ENCODE measurements around the gene FARSB. TPM values are rescaled to one million over a fixed set of nuclear protein-coding genes. Genes with fewer than 3 reads are reported as not detected.

FARSB gene
- total RNA-seq, 1 donor from 2014 or later: 25.0 TPM

DNA sequence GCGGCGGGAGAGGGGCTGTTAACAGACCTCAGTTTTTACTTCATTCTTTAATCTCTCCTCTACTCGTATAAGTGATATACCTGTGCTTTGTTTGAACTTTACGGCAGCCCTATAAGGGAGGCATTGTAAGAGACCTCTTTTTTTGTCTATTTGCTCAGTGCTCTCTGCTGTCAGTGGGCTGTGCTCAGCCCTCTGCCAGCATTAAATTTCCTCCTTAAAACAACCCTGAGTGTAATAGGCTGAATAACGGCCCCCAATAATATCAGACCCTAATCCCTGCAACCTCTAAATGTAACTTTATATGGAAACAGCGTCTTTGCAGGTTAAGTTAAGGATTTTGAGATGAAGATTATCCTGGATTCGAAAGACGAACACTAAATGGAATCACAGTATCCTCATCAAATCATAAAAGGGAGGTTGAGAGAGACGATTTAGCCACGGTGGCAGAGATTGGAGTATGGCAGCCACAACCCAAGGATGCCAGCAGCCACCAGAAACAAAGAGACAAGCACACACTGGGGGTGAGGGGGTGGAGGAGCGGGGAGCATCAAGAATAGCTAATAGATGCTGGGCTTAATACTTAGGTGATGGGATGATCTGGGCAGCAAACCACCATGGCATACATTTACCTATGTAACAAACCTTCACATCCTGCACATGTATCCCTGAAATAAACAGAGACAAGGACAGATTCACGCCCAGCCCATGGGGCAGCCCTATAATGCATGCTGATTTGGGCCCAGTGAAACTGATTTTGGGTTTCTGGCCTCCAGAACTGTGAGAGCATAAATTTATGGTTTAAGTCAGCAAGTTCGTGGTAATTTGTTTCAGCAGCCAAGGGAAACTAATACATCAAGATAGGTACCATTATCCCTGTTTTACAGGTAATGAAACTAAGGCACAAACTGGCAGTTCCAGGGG, 894 bp upstream of the FARSB start:
- Histone ChIP-seq H3K27ac (no peak overlapping the region), H3F3A (ENCODE audit: low read depth) (peaks cover 5% of the 10 kb centered on the region), H4K20me1 (ENCODE audit: low read depth) (peaks cover 10% of the 10 kb centered on the region), H3K4me3 (peak overlapping the region; percentile 91), H3K79me2 (ENCODE audit: low read depth) (peaks cover 53% of the 10 kb centered on the region), H3K9ac (peak overlapping the region; percentile 100), H3K4me2 (peak overlapping the region; percentile 93), H2AFZ (replicated peaks) (peak overlapping the region; percentile 100), H3K27me3 (no peaks in the 10 kb centered on the region), H3K9me3 (ENCODE audit: low read depth) (no peaks in the 10 kb centered on the region), H3K36me3 (no peaks in the 10 kb centered on the region), H3K4me1 (peaks cover 8% of the 10 kb centered on the region)
- H3K4me1 Mint-ChIP-seq: peaks cover 18% of the 10 kb centered on the region
- H3K27me3 Mint-ChIP-seq (ENCODE audit: insufficient read depth, low read depth): no peaks in the 10 kb centered on the region
- no peaks in the 10 kb centered on the region for H3K36me3 Mint-ChIP-seq
- H3K9me3 Mint-ChIP-seq: no peaks in the 10 kb centered on the region
- DNase-seq (ENCODE audit: low spot score): peak; percentile 18
- TF ChIP-seq, protein P1, sequence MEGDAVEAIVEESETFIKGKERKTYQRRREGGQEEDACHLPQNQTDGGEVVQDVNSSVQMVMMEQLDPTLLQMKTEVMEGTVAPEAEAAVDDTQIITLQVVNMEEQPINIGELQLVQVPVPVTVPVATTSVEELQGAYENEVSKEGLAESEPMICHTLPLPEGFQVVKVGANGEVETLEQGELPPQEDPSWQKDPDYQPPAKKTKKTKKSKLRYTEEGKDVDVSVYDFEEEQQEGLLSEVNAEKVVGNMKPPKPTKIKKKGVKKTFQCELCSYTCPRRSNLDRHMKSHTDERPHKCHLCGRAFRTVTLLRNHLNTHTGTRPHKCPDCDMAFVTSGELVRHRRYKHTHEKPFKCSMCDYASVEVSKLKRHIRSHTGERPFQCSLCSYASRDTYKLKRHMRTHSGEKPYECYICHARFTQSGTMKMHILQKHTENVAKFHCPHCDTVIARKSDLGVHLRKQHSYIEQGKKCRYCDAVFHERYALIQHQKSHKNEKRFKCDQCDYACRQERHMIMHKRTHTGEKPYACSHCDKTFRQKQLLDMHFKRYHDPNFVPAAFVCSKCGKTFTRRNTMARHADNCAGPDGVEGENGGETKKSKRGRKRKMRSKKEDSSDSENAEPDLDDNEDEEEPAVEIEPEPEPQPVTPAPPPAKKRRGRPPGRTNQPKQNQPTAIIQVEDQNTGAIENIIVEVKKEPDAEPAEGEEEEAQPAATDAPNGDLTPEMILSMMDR (IDR thresholded peaks at IDR 0.05): no peak
- TF ChIP-seq EZH2 (IDR thresholded peaks at IDR 0.05) (no peak), EZH2phosphoT487 (IDR thresholded peaks at IDR 0.05) (no peak)
- H3K4me3 Mint-ChIP-seq: peak overlapping the region; percentile 99
- peak overlapping the region; percentile 100 for H3K27ac Mint-ChIP-seq

DNA sequence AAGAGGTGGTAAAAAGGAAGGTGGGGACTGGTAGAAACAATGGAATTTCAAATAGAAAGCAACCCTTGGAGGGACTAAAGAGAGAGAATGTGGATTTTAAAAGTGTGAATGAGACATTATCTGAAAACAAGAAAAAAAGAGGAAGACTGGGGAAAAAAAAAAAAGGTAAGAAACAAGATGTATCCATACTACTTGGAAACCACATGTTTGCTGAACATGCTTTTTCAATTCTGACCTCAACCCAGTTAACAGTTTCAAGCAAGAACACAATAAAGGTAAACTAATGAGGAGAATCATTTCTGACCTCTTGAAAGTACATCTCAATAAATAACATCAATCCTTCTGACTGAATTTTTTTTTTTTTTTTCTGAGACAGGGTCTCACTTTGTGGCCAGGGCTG, 2.6 kb downstream of the FARSB start:
- Histone ChIP-seq H3K9me3 (ENCODE audit: low read depth) (no peaks in the 10 kb centered on the region), H3K4me3 (no peak overlapping the region), H3K36me3 (no peaks in the 10 kb centered on the region), H4K20me1 (ENCODE audit: low read depth) (peaks cover 11% of the 10 kb centered on the region), H3K9ac (no peak overlapping the region), H2AFZ (replicated peaks) (no peak overlapping the region), H3F3A (ENCODE audit: low read depth) (peaks cover 5% of the 10 kb centered on the region), H3K4me2 (no peak overlapping the region), H3K27ac (no peak overlapping the region), H3K4me1 (peaks cover 8% of the 10 kb centered on the region), H3K79me2 (ENCODE audit: low read depth) (peaks cover 84% of the 10 kb centered on the region), H3K27me3 (no peaks in the 10 kb centered on the region)
- Mint-ChIP-seq H3K4me1 (peaks cover 18% of the 10 kb centered on the region), H3K27me3 (ENCODE audit: insufficient read depth, low read depth) (no peaks in the 10 kb centered on the region), H3K9me3 (no peaks in the 10 kb centered on the region), H3K4me3 (no peak overlapping the region), H3K36me3 (peaks cover 4% of the 10 kb centered on the region), H3K27ac (no peak overlapping the region)
- no peak for DNase-seq (ENCODE audit: low spot score)
- TF ChIP-seq, protein P1 (IDR thresholded peaks at IDR 0.05): no peak
- TF ChIP-seq EZH2 (IDR thresholded peaks at IDR 0.05) (no peak), EZH2phosphoT487 (IDR thresholded peaks at IDR 0.05) (no peak)

DNA sequence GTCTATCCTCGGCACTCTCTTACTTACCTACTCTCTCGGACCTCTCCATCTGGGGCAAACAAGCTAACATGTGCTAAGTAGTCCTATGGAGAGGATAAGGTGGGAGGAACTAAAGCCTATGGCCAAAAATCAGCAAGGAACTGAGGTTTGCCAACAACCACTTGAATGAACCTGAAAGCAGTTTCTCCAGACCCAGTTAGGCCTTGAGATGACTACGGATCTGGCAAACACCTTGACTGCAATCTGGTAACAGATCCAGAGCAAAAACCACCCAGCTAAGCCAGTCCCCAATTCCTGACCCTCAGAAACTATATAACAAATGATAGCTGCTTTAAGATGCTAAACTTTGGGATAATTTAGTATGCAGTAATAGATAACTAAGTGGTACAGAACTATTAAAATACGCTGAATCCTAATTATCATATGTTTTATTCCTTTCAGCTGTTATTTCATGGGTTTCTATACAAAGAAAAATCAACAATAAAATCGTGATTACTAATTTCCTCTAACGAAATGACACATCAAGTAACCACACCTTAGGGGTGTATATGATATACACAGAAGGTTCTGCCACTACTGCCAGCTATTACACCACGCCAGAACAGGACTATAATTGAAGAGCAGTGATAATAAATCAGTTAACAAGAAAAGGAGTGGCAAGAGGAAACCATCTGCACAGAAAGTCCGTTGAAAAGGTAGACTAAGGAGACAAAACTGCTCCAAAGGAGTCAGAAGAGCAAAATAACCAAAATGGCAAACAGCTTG, 3.2 kb downstream of the FARSB start:
- H3K79me2 ChIP-seq (ENCODE audit: low read depth): peaks cover 84% of the 10 kb centered on the region
- Mint-ChIP-seq H3K27ac (no peak overlapping the region), H3K9me3 (no peaks in the 10 kb centered on the region), H3K4me3 (no peak overlapping the region), H3K27me3 (ENCODE audit: insufficient read depth, low read depth) (no peaks in the 10 kb centered on the region), H3K36me3 (peaks cover 6% of the 10 kb centered on the region), H3K4me1 (peaks cover 18% of the 10 kb centered on the region)
- no peak for DNase-seq (ENCODE audit: low spot score)
- H3F3A ChIP-seq (ENCODE audit: low read depth): peaks cover 5% of the 10 kb centered on the region
- H3K27me3 ChIP-seq: no peaks in the 10 kb centered on the region
- H3K4me1 ChIP-seq: peaks cover 8% of the 10 kb centered on the region
- no peak overlapping the region for H3K9ac ChIP-seq
- no peaks in the 10 kb centered on the region for H3K36me3 ChIP-seq
- peaks cover 11% of the 10 kb centered on the region for H4K20me1 ChIP-seq (ENCODE audit: low read depth)
- no peaks in the 10 kb centered on the region for H3K9me3 ChIP-seq (ENCODE audit: low read depth)
- no peak overlapping the region for H3K4me2 ChIP-seq
- no peak overlapping the region for H3K27ac ChIP-seq
- no peak for TF ChIP-seq EZH2phosphoT487 (IDR thresholded peaks at IDR 0.05)
- no peak for TF ChIP-seq EZH2 (IDR thresholded peaks at IDR 0.05)
- TF ChIP-seq, protein P1 (IDR thresholded peaks at IDR 0.05): no peak
- H2AFZ ChIP-seq (replicated peaks): no peak overlapping the region
- H3K4me3 ChIP-seq: no peak overlapping the region

All from neural progenitor cell (in vitro differentiated cells).